GM13977 (cell line): ENCODE measurements around the gene PRMT7.

ENCODE experiments used
- DNase-seq: peaks from one replicate; pipeline ENCODE4 v3.0.0; 2012; ENCODE audit warnings: low spot score
- in situ Hi-C: fragments of 300-500 bp; cut with MboI; formaldehyde crosslinking; loops from one replicate; pipeline ENCODE4 v1.12.0; 2022; ENCODE audit warnings: low sequenced_read_pairs, low pct_unique_long_range_greater_than_20kb, mixed read lengths, inconsistent platforms; ENCODE audit not compliant: unreplicated experiment
- TF ChIP-seq, protein P1 (sequence below): IDR thresholded peaks from 2 replicates; pipeline ENCODE4 v1.5.1; 2012; ENCODE audit warnings: mild to moderate bottlenecking, control low read depth; ENCODE audit not compliant: insufficient read depth; ENCODE audit errors: extremely low read depth, missing control alignments

PRMT7 gene

GRCh38 chr16:68400924-68401460 lies 90.2 kb downstream of the PRMT7 start:
- no peak for DNase-seq
- in situ Hi-C loops, result no loop called here
- TF ChIP-seq, protein P1, sequence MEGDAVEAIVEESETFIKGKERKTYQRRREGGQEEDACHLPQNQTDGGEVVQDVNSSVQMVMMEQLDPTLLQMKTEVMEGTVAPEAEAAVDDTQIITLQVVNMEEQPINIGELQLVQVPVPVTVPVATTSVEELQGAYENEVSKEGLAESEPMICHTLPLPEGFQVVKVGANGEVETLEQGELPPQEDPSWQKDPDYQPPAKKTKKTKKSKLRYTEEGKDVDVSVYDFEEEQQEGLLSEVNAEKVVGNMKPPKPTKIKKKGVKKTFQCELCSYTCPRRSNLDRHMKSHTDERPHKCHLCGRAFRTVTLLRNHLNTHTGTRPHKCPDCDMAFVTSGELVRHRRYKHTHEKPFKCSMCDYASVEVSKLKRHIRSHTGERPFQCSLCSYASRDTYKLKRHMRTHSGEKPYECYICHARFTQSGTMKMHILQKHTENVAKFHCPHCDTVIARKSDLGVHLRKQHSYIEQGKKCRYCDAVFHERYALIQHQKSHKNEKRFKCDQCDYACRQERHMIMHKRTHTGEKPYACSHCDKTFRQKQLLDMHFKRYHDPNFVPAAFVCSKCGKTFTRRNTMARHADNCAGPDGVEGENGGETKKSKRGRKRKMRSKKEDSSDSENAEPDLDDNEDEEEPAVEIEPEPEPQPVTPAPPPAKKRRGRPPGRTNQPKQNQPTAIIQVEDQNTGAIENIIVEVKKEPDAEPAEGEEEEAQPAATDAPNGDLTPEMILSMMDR, result no peak

- no peak for DNase-seq
- in situ Hi-C loops, result no loop called here
- TF ChIP-seq, protein P1, result no peak
These were observed 91.3 kb downstream of the PRMT7 start for GRCh38 chr16:68401871-68402747.

DNA sequence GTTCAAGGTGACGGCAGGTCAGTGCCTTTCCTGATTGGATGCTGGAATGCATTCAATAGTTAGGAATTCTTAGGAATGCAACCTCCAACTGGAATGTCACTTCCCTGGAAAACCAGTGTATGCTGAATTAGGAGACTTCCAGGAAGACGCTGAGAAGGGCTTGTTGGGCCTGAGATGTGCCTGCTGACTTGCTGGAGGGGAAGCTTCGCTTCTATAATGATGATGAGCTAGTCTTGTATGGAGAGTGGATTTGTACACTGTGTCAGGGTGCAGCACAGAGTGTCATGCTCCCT lies 91.9 kb downstream of the PRMT7 start:
- in situ Hi-C loops, result no loop called here
- TF ChIP-seq, protein P1, result no peak

GRCh38 chr16:68403177-68403576 lies 92.4 kb downstream of the PRMT7 start:
- in situ Hi-C loops, result no loop called here
- TF ChIP-seq, protein P1, result no peak
- no peak for DNase-seq

More for the DNA sequence above, 91.9 kb downstream of the PRMT7 start:
- DNase-seq, result no peak

DNA sequence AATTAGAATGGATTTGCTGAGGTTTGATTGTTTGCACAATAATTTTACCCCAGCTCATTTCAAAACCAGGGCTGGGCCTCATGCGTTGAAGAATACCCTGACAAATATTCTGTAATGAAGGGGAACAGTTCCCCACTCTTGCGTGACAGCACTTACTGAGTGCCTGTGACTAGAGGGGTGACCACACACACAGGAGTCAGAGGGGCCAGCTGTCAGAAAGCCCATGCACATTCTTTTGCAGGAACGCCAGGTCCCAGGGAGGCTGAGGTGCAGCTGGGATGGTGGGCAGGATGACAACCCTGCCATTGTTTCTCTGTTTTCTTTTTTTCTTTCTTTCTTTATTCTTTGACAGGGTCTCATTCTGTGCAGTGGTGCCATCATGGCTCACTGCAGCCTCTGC lies 92.9 kb downstream of the PRMT7 start:
- TF ChIP-seq, protein P1, result no peak
- in situ Hi-C loops, result no loop called here
- DNase-seq, result no peak

GRCh38 chr16:68404736-68405345 lies 94.0 kb downstream of the PRMT7 start:
- no peak for DNase-seq
- in situ Hi-C loops, result no loop called here
- TF ChIP-seq, protein P1, result no peak
